GM12864 (cell line): ENCODE measurements around the gene NLRP5.

Source experiments
- DNase-seq: peaks from one replicate; pipeline ENCODE4 v3.0.0-alpha.2; 2011; ENCODE audit warnings: low read depth
- H3K4me3 ChIP-seq: 2 replicates; pipeline ENCODE4 v1.5.1; 2011; ENCODE audit warnings: mild to moderate bottlenecking, low read depth, low read length, control low read depth
- CTCF ChIP-seq: IDR thresholded peaks from 2 replicates; pipeline ENCODE4 v1.5.1; 2011; ENCODE audit warnings: low read depth, mild to moderate bottlenecking, moderate library complexity, low read length, control low read depth, inconsistent platforms; ENCODE audit errors: missing control alignments

NLRP5 gene

DNA sequence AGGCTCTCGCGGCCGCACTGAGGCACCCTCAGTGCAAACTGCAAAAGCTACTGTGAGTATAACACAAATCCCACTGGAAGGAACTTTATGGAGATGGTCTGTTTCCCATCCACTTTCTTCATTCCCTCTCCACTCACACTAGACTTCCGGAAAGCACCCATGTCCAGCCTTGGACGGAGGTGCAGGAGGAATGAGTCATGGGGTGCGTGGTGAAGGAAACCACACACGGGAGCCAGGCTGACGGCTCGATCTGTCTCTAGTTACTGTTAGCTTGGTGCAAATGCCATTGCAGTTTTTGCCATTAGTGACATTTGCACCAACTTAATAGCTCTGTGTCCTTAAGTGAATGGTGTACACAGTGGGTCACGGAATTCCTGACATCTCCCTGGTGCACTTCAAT, 24.4 kb upstream of the NLRP5 start:
- DNase-seq, result no peak
- TF ChIP-seq CTCF, result no peak
- no peak overlapping the region for H3K4me3 ChIP-seq

DNA sequence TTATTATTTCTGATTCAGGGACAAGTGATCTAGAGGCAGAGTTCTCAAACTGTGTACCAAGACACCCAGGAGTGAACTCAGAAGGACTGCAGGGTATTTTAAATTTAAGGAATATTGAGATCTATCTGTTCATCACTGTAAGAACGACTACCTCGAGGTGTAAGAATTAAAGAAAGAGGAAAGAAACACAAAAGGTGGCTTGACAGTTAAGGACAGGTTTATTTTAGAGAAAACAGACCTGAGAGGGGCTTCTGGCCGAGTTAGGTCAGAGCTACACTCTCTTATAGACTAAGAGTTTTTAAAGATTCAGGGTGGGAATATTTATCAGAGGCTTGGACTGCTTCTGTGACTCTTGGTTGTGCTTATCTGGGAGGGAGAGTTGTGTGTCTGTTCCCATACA, 12.6 kb upstream of the NLRP5 start:
- DNase-seq, result no peak
- H3K4me3 ChIP-seq, result no peak overlapping the region
- no peak for TF ChIP-seq CTCF

DNA sequence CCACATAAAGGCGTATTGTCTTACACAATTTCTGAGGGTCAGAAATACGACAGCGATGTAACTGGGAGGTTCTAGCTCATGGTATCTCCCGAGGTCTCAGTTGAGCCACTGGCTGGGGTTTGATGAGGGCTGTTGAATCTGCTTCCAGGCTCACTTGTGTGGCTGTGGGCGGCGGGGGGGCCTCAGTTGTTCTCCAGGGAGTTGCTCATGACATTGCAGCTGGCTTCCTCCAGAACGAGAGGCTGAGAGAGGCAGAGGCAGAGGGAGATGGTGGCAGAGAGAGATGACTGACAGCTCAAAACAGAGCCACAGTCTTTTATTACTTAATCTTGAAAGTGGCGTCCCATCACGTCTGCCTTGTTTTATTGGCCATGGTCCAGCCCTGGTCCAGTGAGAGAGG, 6.2 kb upstream of the NLRP5 start:
- TF ChIP-seq CTCF, result no peak
- no peak overlapping the region for H3K4me3 ChIP-seq
- DNase-seq, result no peak

DNA sequence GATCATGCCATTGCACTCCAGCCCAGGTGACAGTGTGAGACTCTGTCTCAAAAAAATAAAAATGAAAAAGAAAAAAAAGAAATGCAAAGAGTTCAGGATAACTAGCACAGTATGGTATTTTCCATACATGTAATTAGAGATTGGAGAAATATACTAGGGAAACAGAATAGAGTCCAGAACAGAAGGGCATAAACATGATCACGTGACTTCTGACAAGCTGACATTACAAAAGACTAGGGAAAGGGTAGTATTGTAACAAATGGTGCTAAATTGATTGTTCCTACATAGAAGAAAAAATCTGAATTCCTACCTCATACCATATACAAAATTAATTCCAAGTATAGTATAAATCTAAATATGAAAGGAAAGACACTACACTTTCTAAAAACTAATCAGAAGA, 1.3 kb upstream of the NLRP5 start:
- no peak for DNase-seq
- TF ChIP-seq CTCF, result no peak
- H3K4me3 ChIP-seq, result no peak overlapping the region

DNA sequence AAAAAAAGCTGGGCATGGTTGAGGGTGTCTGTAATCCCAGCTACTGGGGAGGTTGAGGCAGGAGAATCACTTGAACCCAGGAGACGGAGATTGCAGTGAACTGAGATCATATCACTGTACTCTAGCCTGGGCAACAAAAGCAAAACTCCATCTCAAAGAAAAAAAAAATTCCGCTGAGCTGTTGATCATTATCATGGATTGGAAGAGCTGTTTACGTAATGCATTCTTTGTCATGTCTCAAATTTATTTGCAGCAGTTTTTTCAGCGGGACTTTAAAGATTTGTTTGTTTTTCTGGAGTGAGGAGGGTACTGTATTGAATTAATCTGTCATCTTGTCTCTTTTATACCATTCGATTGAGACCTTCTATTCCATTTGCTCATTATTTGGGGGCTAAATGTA, 4.3 kb downstream of the NLRP5 start:
- no peak for DNase-seq
- no peak for TF ChIP-seq CTCF
- no peak overlapping the region for H3K4me3 ChIP-seq

- no peak for DNase-seq
- no peak for TF ChIP-seq CTCF
- no peak overlapping the region for H3K4me3 ChIP-seq
Measured at GRCh38 chr19:55993492-55993891, 6.9 kb downstream of the NLRP5 start.

DNA sequence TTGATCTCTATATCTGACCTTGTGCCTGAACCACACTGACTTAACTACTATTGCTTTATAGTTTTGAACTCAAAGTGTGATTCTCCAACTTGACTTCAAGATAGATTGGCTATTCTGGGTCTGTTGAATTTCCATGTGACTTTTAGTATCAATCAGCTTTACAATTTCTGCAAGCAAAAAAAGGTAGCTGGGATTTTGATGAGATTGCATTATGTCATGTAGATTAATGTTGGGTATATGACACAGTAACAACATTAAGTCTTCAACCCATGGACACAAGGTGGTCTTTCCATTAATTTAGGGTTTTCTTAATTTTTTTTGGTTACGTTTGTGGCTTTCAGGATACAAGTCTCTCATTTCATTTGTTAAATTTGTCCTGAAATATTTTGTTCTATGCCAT, 28.2 kb downstream of the NLRP5 start:
- DNase-seq, result no peak
- no peak overlapping the region for H3K4me3 ChIP-seq
- no peak for TF ChIP-seq CTCF
